Measurements from ENCODE around the gene FIBCD1.

Gene FIBCD1

DNA sequence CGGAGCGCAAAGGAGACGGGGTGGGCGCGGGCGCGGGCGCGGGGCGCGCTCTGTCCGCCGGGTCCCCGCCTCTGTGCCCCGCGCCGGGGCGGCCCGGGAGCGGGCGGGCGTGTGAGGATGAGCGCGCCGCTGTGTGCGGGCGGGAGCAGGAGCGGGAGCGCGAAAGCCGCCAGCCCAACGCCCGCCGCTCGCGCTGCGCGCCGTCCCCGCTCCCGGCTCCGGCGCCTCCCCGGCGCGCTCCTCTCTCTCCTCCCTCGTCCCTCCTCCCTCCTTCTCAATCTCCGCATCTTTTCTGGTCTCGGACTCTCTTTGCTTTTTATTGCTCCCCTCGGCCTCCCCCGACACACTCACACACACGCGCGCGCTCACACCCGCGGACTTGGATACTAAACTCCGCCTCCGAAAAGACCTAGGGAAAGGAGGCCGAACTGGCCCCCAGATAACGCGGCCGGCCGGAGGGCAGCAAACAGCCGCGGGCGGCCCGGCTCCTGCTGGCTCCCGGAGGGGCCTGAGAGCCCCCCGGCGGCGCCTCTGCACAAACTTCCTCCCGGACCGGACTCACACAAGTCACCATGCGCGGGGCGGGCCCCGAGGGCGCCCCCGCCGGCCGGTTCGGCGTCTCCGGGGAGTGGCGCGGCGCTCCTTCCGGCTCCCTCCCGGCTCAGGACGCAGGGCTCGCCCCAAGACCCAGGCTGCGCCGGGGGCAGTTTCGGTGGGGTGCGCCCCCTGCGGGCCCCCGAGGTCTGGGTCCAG lies at the start of gene FIBCD1:
Gene FIBCD1 (minus strand): TSS at position 596 of the 753 bp plus-strand sequence. CDS start 640 bp downstream, outside the sequence.
- intact Hi-C loops (cut with DNase I): no loop called here
- DNase-seq: peak in 1 of 10 donors; percentile 78

GRCh38 chr9:130988400-130988747 lies 49.3 kb upstream of the FIBCD1 start:
- no peak for DNase-seq
- intact Hi-C loops (cut with DNase I): no loop called here

- intact Hi-C loops (cut with DNase I): no loop called here
- DNase-seq: peak in 2 of 10 donors; percentile 38 to 47
Observed at GRCh38 chr9:130987738-130988399, 48.8 kb upstream of the FIBCD1 start.

GRCh38 chr9:130987054-130987453 lies 48.0 kb upstream of the FIBCD1 start:
- intact Hi-C loops (cut with DNase I): no loop called here

DNA sequence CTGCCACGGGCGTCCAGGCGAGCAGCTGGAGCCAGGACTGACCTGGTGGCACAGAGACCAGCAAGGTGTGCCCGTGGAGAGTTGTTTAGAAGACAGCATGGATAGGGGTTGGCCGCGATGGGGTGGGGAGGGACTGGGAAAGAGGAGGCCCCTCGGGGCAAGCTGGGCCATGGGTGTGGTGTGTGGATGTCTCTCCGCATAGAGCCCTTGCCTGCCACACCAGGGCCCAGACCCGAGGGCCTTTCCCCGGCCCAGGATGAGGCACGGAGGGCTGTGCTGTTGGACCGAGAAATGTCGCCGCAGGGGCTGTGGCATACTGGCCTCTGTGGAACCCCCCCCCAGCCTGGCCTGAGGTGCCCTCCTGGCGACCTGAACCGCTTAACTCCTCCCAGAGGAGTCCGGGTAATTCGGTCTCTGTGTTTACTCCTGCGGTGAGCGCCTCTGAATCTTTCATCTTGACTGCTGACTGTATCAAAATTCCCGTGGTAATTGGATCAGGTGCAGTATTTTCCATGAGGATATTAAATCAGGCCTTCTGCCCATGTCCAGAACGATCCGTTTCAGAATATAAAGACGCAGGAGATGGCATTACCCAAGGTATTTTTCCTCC lies 47.4 kb upstream of the FIBCD1 start:
- intact Hi-C loops (cut with DNase I): no loop called here
- peak in 1 of 10 donors; percentile 74 for DNase-seq

More at GRCh38 chr9:130987054-130987453, 48.0 kb upstream of the FIBCD1 start:
- peak in 1 of 10 donors; percentile 43 for DNase-seq

DNA sequence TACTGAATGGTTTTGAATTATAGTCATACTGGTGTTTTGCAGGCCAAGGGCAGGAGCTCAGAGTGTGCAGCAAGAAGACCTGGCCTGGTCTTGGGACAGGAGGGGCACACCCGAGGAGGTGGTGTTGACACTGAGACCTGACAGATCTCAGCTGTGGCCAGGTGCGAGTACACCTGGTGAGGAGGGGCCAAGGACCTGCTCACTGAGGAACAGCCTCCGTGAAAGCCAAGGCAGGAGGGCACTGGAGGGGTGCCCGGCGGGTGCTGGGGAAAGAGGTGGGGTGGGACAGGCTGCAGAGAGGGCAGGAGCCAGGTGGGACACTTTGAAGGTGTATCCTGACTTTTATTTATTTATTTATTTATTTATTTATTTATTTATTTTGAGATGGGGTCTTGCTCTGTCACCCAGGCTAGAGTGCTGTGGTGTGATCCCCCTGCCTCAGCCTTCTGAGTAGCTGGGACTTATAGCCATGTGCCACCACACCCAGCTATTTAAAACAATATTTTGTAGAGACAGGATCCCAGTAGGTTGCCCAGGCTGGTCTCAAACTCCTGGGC lies 46.6 kb upstream of the FIBCD1 start:
- DNase-seq: peak in 3 of 10 donors; percentile 41 to 77 (median 63)
- intact Hi-C loops (cut with DNase I): no loop called here

DNA sequence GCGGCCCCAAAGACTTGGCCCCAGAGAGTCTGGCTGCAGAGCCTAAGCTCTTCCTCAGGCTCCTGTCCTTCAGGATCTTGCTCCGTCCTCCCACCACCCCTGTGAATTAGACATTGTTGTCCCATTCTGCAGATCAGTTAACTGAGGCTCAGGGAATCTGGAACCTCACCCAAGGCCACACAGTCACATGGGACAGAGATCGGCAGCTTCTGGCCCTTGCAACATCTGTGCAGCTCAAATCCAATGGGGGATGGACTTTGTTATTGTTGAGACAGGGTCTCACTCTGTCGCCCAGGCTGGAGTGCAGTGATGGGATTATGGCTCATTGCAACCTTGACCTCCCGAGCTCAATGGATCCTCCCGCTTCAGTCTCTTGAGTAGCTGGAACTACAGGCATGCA lies 46.0 kb upstream of the FIBCD1 start:
- intact Hi-C loops (cut with DNase I): no loop called here
- DNase-seq: peak in 1 of 10 donors; percentile 16

- DNase-seq: peak in 1 of 10 donors; percentile 8
- intact Hi-C loops (cut with DNase I): no loop called here
Observed at GRCh38 chr9:130984521-130984920, 45.5 kb upstream of the FIBCD1 start.

GRCh38 chr9:130983970-130984369 lies 44.9 kb upstream of the FIBCD1 start:
- intact Hi-C loops (cut with DNase I): no loop called here
- DNase-seq: no peak

DNA sequence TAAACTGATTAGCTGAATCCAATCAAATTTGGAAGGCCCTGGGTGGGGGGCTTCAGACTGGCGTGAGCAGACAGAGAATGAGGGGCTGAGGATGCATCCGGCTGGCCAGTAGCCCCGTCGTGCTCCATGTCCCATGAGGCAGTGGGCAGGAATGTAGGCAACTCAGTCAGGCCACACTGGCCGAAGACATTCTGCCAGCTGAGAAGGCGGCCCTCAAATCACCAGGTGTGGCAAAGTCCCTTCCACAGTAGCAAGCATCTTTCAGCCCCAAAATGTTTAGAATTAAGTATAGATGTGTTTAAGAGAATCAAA lies 44.3 kb upstream of the FIBCD1 start:
- intact Hi-C loops (cut with DNase I): no loop called here
- peak in 2 of 10 donors; percentile 42 to 72 for DNase-seq

DNA sequence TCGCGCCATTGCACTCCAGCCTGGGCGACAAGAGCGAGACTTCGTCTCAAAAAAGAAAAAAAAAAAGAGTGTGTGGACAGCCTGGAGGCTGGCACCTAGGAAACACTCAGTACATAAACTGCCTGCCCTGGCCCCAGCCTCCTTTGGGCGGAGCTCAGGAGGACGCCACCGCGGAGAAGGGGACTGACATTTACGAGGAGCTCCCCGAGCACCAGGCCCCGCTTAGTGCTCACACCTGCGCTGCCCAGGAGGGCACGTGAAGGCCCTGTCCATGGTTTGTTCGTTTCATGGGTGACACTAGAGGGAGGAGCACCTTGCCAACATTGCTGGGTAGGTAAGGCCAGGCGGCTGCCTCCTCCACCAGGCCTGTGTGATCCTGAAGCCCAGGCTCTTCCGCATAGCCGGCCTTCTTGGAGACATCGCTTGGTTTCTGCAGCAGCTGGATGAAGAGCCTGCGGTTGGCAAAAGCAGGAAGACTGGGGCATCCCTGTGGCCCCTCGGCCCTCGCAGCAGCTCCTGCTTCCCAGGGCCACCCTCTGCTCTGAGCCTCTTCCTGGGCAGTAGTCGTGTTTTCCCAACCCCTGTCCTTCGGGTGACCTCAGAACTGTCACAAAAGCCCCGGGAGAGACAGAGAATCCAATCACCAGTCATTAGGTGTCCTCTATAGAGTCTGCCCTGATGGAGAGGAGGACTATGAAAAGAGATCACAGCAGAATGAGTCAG lies 43.8 kb upstream of the FIBCD1 start:
- intact Hi-C loops (cut with DNase I): no loop called here
- peak in 3 of 10 donors; percentile 36 to 69 (median 57) for DNase-seq

GRCh38 chr9:130981756-130982137 lies 42.7 kb upstream of the FIBCD1 start:
- intact Hi-C loops (cut with DNase I): no loop called here
- peak in 2 of 10 donors; percentile 78 to 89 for DNase-seq

DNA sequence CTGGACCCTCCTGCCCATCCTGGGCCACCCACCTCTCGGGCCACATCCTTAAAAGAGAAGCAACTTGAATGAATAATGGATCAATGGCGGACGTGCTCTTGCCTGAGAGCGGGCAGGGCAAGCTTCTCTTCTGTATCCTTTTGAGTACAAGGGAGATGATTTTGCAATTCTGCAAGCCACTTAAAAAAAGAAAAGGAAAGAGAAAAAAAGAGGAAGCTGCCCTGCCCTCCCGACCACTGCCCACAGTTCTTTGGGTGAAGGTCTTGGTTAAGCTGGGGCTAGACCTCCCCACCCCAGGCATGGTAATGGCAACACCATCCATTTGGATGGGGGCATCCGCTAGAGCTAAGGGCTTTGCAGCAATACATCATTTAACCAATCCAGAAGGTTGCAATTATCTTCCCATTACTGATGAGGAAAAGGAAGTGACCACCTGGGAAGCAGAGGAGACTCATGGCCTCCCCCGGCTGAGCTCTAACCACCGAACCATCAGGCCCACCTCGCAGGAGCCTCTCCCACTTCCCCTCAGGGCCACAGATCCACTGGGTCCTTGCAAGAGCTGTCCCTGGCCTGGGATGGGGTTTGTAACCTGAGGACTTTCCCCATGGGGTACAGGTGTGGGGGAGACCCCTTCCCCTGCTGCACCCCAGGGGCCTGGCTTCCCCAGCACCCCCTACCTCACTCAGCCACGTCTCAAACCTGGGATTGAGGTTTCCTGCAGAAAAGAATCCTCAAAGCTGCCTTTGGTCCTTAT lies 42.1 kb upstream of the FIBCD1 start:
- intact Hi-C loops (cut with DNase I): no loop called here
- DNase-seq: peak in 1 of 10 donors; percentile 57

GRCh38 chr9:130980526-130980925 lies 41.5 kb upstream of the FIBCD1 start:
- intact Hi-C loops (cut with DNase I): no loop called here
- DNase-seq: no peak

DNA sequence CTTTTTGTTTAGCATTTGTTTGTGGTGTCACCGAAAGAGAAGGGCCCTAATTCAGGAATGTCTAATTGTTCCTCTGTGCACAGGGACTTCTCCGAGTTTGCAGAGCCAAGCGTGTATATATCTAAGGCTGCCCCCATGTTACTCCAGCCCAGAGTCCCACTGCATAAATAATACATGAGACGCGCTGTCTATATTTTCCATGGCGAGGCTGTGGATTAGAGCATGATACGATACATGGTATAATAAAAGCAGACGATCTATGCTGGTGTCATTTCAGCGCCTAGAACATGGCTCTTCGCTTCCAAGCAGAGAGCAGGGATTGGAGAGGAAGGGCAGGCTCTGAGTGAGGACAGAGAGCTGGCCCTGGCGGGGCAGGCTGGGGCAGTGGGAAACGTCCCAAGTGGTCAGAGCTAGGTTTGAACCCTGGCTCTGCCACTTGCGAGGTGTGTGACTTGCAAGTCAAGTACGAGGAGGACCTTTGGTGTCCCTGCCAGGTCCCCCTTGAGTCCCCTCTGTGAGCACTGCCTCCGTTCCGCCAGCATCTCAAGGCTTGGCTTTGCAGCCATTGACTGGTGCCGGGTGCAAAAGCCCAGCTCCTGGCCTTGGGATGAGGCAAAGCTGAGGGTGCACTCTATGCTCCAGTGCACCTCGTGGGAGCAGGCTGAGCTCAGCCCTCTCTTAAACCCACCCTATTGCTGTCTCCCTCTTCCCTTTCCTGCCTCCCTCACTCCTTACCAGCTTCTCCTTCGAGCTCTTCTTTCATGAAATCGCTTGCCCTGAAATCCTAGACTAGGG lies 40.7 kb upstream of the FIBCD1 start:
- intact Hi-C loops (cut with DNase I): no loop called here
- peak in 2 of 10 donors; percentile 28 to 45 for DNase-seq

DNA sequence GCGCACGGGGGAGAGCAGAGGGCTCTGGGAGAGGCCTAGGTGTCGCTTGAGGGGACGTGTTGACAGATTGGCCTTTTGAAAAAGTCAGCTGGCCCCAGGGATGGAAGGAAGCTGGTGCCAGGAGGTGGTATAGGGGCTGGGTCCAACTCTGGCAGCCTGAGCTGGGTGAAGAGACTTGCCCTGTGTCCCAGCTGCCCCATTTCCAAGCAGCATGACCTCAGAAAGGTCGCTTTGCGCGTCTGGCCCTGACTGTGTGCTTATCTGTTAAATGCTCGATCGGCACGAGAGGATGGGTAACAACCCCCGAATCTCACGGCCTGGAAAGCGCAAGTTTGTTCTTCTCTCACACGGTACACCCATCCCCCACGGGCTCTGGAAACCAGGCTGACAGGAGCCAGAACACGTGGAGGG lies 38.8 kb upstream of the FIBCD1 start:
- intact Hi-C loops (cut with DNase I): no loop called here
- DNase-seq: peak in 2 of 10 donors; percentile 32 to 62

GRCh38 chr9:130975932-130976841 lies 37.1 kb upstream of the FIBCD1 start:
- DNase-seq: peak in 1 of 10 donors; percentile 15
- intact Hi-C loops (cut with DNase I): no loop called here

DNA sequence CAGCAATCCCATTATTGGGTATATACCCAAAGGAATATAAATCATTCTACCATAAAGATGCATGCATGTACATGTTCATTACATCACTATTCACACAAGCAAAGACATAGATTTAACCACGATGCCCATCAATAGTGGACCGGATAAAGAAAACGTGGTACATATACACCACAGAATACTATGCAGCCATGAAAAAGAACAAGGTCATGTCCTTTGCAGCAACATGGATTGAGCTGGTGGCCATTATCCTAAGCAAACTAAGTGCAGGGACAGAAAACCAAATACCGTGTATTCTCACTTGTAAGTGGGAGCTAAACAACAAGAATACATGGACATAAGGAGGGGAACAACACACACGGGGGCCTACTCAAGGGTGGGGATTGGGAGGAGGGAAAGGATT lies 36.1 kb upstream of the FIBCD1 start:
- intact Hi-C loops (cut with DNase I): no loop called here
- DNase-seq: no peak

Measured in posterior cingulate gyrus (tissue), 11 donors.